ENCODE measurements around the gene IQSEC1. TPM values are rescaled to one million over a fixed set of nuclear protein-coding genes. Genes with fewer than 3 reads are reported as not detected.

Gene IQSEC1
- total and polyA plus RNA-seq, 2 donors (not counting 1 experiment from before 2014, with no cell fraction given) = 4.3 to 18.2 TPM

GRCh38 chr3:12957824-12958792 is 115.1 kb downstream of the IQSEC1 start:
- H3K27ac ChIP-seq (ENCODE audit: insufficient read depth, low read length) = no peak overlapping the region
- H3K4me2 ChIP-seq (ENCODE audit: extremely low read depth, insufficient read depth, low read length) = no peak overlapping the region
- peaks cover 2% of the 10 kb centered on the region for H3K79me2 ChIP-seq (ENCODE audit: control insufficient read depth, insufficient read depth, low read length)
- H3K9ac ChIP-seq (ENCODE audit: insufficient read depth, low read length) = no peak overlapping the region
- no peaks in the 10 kb centered on the region for H3K27me3 ChIP-seq (ENCODE audit: control insufficient read depth, insufficient read depth, low read length)
- no peak overlapping the region for H2AFZ ChIP-seq (ENCODE audit: low read length)
- no peak overlapping the region for H3K4me3 ChIP-seq (replicated peaks in 1 of 4; ENCODE audit: control extremely low read depth in 1 of 4, insufficient read depth in 1 of 4, low read depth in 3 of 4, low read length in 4 of 4)
- H3K9me3 ChIP-seq (ENCODE audit: control insufficient read depth, insufficient read depth, low read depth, low read length) = no peaks in the 10 kb centered on the region
- H3K4me1 ChIP-seq (ENCODE audit: control insufficient read depth, extremely low read depth, insufficient read depth, low read length) = no peaks in the 10 kb centered on the region
- DNase-seq (ENCODE audit: low read depth in 2 of 2) = no peak
- no peak for TF ChIP-seq EZH2 (IDR thresholded peaks at IDR 0.05; ENCODE audit: low read length, missing control alignments)
- no peak for TF ChIP-seq CTCF (conservative IDR thresholded peaks at IDR 0.05 in 1 of 2, IDR thresholded peaks at IDR 0.05 in 1 of 2; ENCODE audit: low read depth in 1 of 2, low read length in 2 of 2)
- peaks cover 1% of the 10 kb centered on the region for H3K36me3 ChIP-seq (ENCODE audit: control insufficient read depth, insufficient read depth, low read length)
- H4K20me1 ChIP-seq (ENCODE audit: control insufficient read depth, extremely low read depth, insufficient read depth, low read length) = no peaks in the 10 kb centered on the region

DNA sequence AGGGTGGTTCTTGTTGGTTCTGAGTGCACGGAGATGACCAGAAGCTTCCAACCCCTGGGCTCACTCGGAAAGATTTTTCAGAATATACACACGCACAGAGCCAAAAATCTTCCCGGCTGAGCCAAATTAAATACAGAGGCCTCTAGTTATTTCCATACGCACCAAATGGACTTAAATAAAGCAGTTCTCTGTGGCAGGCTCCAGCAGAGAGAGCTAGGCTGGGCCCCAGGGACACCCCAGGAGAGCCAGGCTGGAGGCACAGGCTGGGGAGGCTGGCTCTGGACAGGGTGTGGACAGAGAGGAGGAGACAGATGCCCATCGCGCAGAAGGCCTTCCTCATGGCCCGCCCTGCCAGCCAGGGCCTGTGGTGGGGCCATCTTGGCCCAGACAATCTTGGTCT is 115.9 kb downstream of the IQSEC1 start:
- Histone ChIP-seq H3K27me3 (ENCODE audit: control insufficient read depth, insufficient read depth, low read length) (no peaks in the 10 kb centered on the region), H3K9ac (ENCODE audit: insufficient read depth, low read length) (no peak overlapping the region), H3K36me3 (ENCODE audit: control insufficient read depth, insufficient read depth, low read length) (no peaks in the 10 kb centered on the region), H3K4me1 (ENCODE audit: control insufficient read depth, extremely low read depth, insufficient read depth, low read length) (no peaks in the 10 kb centered on the region), H2AFZ (ENCODE audit: low read length) (no peak overlapping the region), H4K20me1 (ENCODE audit: control insufficient read depth, extremely low read depth, insufficient read depth, low read length) (no peaks in the 10 kb centered on the region), H3K79me2 (ENCODE audit: control insufficient read depth, insufficient read depth, low read length) (peaks cover 2% of the 10 kb centered on the region), H3K9me3 (ENCODE audit: control insufficient read depth, insufficient read depth, low read depth, low read length) (no peaks in the 10 kb centered on the region), H3K27ac (ENCODE audit: insufficient read depth, low read length) (no peak overlapping the region), H3K4me2 (ENCODE audit: extremely low read depth, insufficient read depth, low read length) (no peak overlapping the region), H3K4me3 (replicated peaks in 1 of 4; ENCODE audit: control extremely low read depth in 1 of 4, insufficient read depth in 1 of 4, low read depth in 3 of 4, low read length in 4 of 4) (no peak overlapping the region)
- TF ChIP-seq CTCF (conservative IDR thresholded peaks at IDR 0.05 in 1 of 2, IDR thresholded peaks at IDR 0.05 in 1 of 2; ENCODE audit: low read depth in 1 of 2, low read length in 2 of 2) (no peak), EZH2 (IDR thresholded peaks at IDR 0.05; ENCODE audit: low read length, missing control alignments) (no peak)
- DNase-seq (ENCODE audit: low read depth in 2 of 2) = no peak

- no peak for TF ChIP-seq EZH2 (IDR thresholded peaks at IDR 0.05; ENCODE audit: low read length, missing control alignments)
- no peak for TF ChIP-seq CTCF (conservative IDR thresholded peaks at IDR 0.05 in 1 of 2, IDR thresholded peaks at IDR 0.05 in 1 of 2; ENCODE audit: low read depth in 1 of 2, low read length in 2 of 2)
- no peak overlapping the region for H3K9ac ChIP-seq (ENCODE audit: insufficient read depth, low read length)
- no peaks in the 10 kb centered on the region for H3K4me1 ChIP-seq (ENCODE audit: control insufficient read depth, extremely low read depth, insufficient read depth, low read length)
- H3K9me3 ChIP-seq (ENCODE audit: control insufficient read depth, insufficient read depth, low read depth, low read length) = no peaks in the 10 kb centered on the region
- H3K36me3 ChIP-seq (ENCODE audit: control insufficient read depth, insufficient read depth, low read length) = no peaks in the 10 kb centered on the region
- no peaks in the 10 kb centered on the region for H3K27me3 ChIP-seq (ENCODE audit: control insufficient read depth, insufficient read depth, low read length)
- H3K27ac ChIP-seq (ENCODE audit: insufficient read depth, low read length) = no peak overlapping the region
- H2AFZ ChIP-seq (ENCODE audit: low read length) = no peak overlapping the region
- no peak overlapping the region for H3K4me2 ChIP-seq (ENCODE audit: extremely low read depth, insufficient read depth, low read length)
- H3K79me2 ChIP-seq (ENCODE audit: control insufficient read depth, insufficient read depth, low read length) = no peaks in the 10 kb centered on the region
- H3K4me3 ChIP-seq (replicated peaks in 1 of 4; ENCODE audit: control extremely low read depth in 1 of 4, insufficient read depth in 1 of 4, low read depth in 3 of 4, low read length in 4 of 4) = no peak overlapping the region
- no peaks in the 10 kb centered on the region for H4K20me1 ChIP-seq (ENCODE audit: control insufficient read depth, extremely low read depth, insufficient read depth, low read length)
- no peak for DNase-seq (ENCODE audit: low read depth in 2 of 2)
These were observed 116.9 kb downstream of the IQSEC1 start for GRCh38 chr3:12956316-12956660.
